ENCODE results near the gene EDEM3. TPM values are rescaled to one million over a fixed set of nuclear protein-coding genes. Genes with fewer than 3 reads are reported as not detected.

Gene EDEM3
- total RNA-seq, 1 experiment from 2014 or later = 58.3 TPM

DNA sequence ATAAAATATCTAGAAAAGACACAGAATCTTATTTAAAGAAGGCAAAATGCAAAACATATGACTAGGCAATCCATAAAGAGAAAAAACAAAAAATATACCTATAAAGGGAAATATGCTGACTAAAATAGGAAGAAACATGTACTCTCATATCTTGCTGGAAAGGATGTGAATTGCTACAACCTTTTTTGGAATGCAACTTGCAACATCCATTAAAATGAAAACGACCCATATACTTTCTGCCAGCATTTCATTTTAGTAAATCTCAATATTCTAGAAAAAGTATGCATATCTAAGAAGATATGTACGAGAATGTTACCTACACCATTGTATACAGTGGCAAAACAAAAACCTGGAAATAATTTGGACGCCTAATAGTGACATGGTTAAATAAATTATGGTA, 56.6 kb downstream of the EDEM3 start:
- CTCF ChIA-PET = no interaction called here
- no peak for DNase-seq (ENCODE audit: unreplicated experiment)
- Mint-ChIP-seq H3K9me3 (ENCODE audit: unreplicated experiment) (no peaks in the 10 kb centered on the region), H3K27me3 (ENCODE audit: insufficient read depth, unreplicated experiment) (no peaks in the 10 kb centered on the region), H3K36me3 (ENCODE audit: insufficient read depth, unreplicated experiment) (peaks cover 75% of the 10 kb centered on the region), H3K27ac (ENCODE audit: low read depth, unreplicated experiment) (no peak overlapping the region), H3K4me3 (ENCODE audit: unreplicated experiment) (no peak overlapping the region), H3K4me1 (ENCODE audit: insufficient read depth, unreplicated experiment) (peaks cover 5% of the 10 kb centered on the region)
- BruUV-seq (replicated peaks) = no TSS peak
- TF ChIP-seq, protein P1, sequence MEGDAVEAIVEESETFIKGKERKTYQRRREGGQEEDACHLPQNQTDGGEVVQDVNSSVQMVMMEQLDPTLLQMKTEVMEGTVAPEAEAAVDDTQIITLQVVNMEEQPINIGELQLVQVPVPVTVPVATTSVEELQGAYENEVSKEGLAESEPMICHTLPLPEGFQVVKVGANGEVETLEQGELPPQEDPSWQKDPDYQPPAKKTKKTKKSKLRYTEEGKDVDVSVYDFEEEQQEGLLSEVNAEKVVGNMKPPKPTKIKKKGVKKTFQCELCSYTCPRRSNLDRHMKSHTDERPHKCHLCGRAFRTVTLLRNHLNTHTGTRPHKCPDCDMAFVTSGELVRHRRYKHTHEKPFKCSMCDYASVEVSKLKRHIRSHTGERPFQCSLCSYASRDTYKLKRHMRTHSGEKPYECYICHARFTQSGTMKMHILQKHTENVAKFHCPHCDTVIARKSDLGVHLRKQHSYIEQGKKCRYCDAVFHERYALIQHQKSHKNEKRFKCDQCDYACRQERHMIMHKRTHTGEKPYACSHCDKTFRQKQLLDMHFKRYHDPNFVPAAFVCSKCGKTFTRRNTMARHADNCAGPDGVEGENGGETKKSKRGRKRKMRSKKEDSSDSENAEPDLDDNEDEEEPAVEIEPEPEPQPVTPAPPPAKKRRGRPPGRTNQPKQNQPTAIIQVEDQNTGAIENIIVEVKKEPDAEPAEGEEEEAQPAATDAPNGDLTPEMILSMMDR (IDR thresholded peaks at IDR 0.05; ENCODE audit: unreplicated experiment) = no peak
- intact Hi-C loops (cut with micrococcal nuclease) = no loop called here
- POLR2A ChIA-PET = no interaction called here

DNA sequence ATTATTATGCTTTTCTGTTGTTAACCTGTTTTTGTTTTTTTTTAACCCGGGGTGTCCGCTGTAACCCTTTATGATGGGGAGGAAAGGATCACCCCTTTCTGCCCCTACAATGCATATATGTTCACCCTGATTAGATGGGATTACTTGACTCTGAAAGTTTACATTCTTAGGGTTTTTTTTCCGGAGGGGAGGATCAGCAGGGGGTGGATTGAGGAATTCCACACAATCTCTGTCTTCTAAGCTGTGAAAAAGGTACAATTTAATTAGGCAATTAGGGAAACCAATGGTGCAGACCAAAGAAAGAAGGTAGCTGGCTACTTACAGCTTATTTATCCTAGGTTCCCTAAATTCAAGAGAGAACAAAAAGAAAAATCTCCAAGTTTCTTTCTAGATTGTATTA, 58.3 kb downstream of the EDEM3 start:
- peaks cover 68% of the 10 kb centered on the region for H3K36me3 Mint-ChIP-seq (ENCODE audit: insufficient read depth, unreplicated experiment)
- H3K9me3 Mint-ChIP-seq (ENCODE audit: unreplicated experiment) = no peaks in the 10 kb centered on the region
- POLR2A ChIA-PET = interaction anchor here (0.6 to 1.4 kb wide), 2 partner anchors 12 to 17 kb away, joined by 3 read pairs; no protein-coding TSS in a partner anchor
- H3K4me3 Mint-ChIP-seq (ENCODE audit: unreplicated experiment) = no peak overlapping the region
- no TSS peak for BruUV-seq (replicated peaks)
- no peaks in the 10 kb centered on the region for H3K27me3 Mint-ChIP-seq (ENCODE audit: insufficient read depth, unreplicated experiment)
- TF ChIP-seq, protein P1 (IDR thresholded peaks at IDR 0.05; ENCODE audit: unreplicated experiment) = no peak
- intact Hi-C loops (cut with micrococcal nuclease) = no loop called here
- CTCF ChIA-PET = interaction anchor here (0.6 to 1.7 kb wide), 7 partner anchors 9 to 1516 kb away, joined by 3 to 5 read pairs (median 3); no protein-coding TSS in a partner anchor
- no peaks in the 10 kb centered on the region for H3K4me1 Mint-ChIP-seq (ENCODE audit: insufficient read depth, unreplicated experiment)
- H3K27ac Mint-ChIP-seq (ENCODE audit: low read depth, unreplicated experiment) = peak overlapping the region; percentile 42
- DNase-seq (ENCODE audit: unreplicated experiment) = no peak

DNA sequence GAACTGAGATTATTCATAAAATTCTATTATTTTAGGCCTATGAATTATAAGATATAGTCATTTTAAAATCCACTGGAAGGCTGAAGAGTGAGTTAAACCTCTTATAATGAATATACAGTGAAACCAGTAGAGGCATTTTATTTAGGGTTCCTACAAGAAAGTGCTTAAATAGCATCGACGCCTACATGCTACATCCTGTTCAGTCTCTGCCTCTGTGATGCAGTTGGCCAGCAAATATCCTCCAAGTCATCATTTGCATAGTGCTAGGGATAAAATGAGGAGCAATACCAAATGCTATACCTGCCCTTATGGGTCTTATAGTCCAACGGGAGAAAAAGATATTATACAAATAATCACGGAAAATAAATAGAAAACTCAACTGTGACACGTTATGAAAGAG, 59.6 kb downstream of the EDEM3 start:
- ChIA-PET POLR2A (no interaction called here), CTCF (no interaction called here)
- TF ChIP-seq, protein P1 (IDR thresholded peaks at IDR 0.05; ENCODE audit: unreplicated experiment) = no peak
- peaks cover 59% of the 10 kb centered on the region for H3K36me3 Mint-ChIP-seq (ENCODE audit: insufficient read depth, unreplicated experiment)
- intact Hi-C loops (cut with micrococcal nuclease) = no loop called here
- DNase-seq (ENCODE audit: unreplicated experiment) = no peak
- no TSS peak for BruUV-seq (replicated peaks)
- no peaks in the 10 kb centered on the region for H3K27me3 Mint-ChIP-seq (ENCODE audit: insufficient read depth, unreplicated experiment)
- no peak overlapping the region for H3K27ac Mint-ChIP-seq (ENCODE audit: low read depth, unreplicated experiment)
- no peaks in the 10 kb centered on the region for H3K4me1 Mint-ChIP-seq (ENCODE audit: insufficient read depth, unreplicated experiment)
- H3K4me3 Mint-ChIP-seq (ENCODE audit: unreplicated experiment) = no peak overlapping the region
- no peaks in the 10 kb centered on the region for H3K9me3 Mint-ChIP-seq (ENCODE audit: unreplicated experiment)

DNA sequence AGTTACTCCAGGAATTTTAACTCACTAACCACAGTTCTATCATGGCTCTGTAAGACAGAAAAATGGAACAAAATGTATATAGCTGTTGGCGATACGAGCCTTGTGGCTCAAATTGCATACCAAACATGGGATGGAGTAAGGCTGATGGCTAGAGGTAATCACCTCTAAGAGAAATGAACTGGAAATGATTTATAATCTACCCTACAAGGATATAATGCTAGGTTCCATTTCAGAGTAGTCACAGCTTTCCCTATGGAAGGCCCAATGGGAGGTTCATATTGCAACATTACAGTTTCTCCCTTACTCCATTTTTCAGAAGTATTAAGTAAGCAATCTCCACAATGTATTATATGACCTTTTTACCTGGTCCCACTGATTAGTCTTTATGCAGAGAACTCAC, 61.6 kb downstream of the EDEM3 start:
- TF ChIP-seq, protein P1 (IDR thresholded peaks at IDR 0.05; ENCODE audit: unreplicated experiment) = no peak
- no peak overlapping the region for H3K27ac Mint-ChIP-seq (ENCODE audit: low read depth, unreplicated experiment)
- ChIA-PET POLR2A (no interaction called here), CTCF (interaction anchor here (0.6 to 3.8 kb wide), 23 partner anchors 8 to 708 kb away, joined by 3 to 36 read pairs (median 6); no protein-coding TSS in a partner anchor)
- H3K9me3 Mint-ChIP-seq (ENCODE audit: unreplicated experiment) = no peaks in the 10 kb centered on the region
- H3K36me3 Mint-ChIP-seq (ENCODE audit: insufficient read depth, unreplicated experiment) = peaks cover 41% of the 10 kb centered on the region
- H3K4me1 Mint-ChIP-seq (ENCODE audit: insufficient read depth, unreplicated experiment) = no peaks in the 10 kb centered on the region
- H3K27me3 Mint-ChIP-seq (ENCODE audit: insufficient read depth, unreplicated experiment) = no peaks in the 10 kb centered on the region
- H3K4me3 Mint-ChIP-seq (ENCODE audit: unreplicated experiment) = no peak overlapping the region
- no TSS peak for BruUV-seq (replicated peaks)
- DNase-seq (ENCODE audit: unreplicated experiment) = no peak
- intact Hi-C loops (cut with micrococcal nuclease) = loop anchor here (5.0 kb wide), 1 partner anchor 136 kb away; no protein-coding TSS in a partner anchor

Data from MCF 10A (cell line).